ENCODE measurements around the gene AFAP1. TPM values are rescaled to one million over a fixed set of nuclear protein-coding genes. Genes with fewer than 3 reads are reported as not detected.

The AFAP1 gene
- total and polyA plus RNA-seq, 2 donors (not counting 1 experiment from before 2014, with no cell fraction given): 0.03 to 0.44 TPM

GRCh38 chr4:7790023-7790422 lies 149.6 kb downstream of the AFAP1 start:
- H3K27me3 ChIP-seq (replicated peaks in 1 of 4; ENCODE audit: control extremely low read depth in 1 of 4, control insufficient read depth in 3 of 4, insufficient read depth in 4 of 4, low read length in 3 of 4): no peaks in the 10 kb centered on the region
- H2AFZ ChIP-seq (ENCODE audit: insufficient read depth, low read depth, low read length, poor library complexity, severe bottlenecking): no peak overlapping the region
- H3K79me2 ChIP-seq (ENCODE audit: control insufficient read depth, insufficient read depth, low read length): no peaks in the 10 kb centered on the region
- no peaks in the 10 kb centered on the region for H3K4me1 ChIP-seq (ENCODE audit: control insufficient read depth in 2 of 2, insufficient read depth in 2 of 2, low read length in 2 of 2)
- DNase-seq (no peak), ATAC-seq (ENCODE audit: low read depth) (no peak)
- Mint-ChIP-seq H3K27me3 (peaks cover 25% of the 10 kb centered on the region), H3K4me1 (peaks cover 10% of the 10 kb centered on the region), H3K9me3 (ENCODE audit: insufficient read depth) (no peaks in the 10 kb centered on the region), H3K27ac (no peak overlapping the region), H3K4me3 (no peak overlapping the region)
- POLR2A ChIA-PET: no interaction called here
- H3K9me3 ChIP-seq (ENCODE audit: control extremely low read depth in 1 of 3, control insufficient read depth in 2 of 3, insufficient read depth in 1 of 3, low read length in 2 of 3): no peaks in the 10 kb centered on the region
- CTCF ChIA-PET: interaction anchor here (0.6 to 2.2 kb wide), 2 partner anchors 10 to 14 kb away, joined by 4 to 8 read pairs; no protein-coding TSS in a partner anchor
- no peak overlapping the region for H3K4me3 ChIP-seq (ENCODE audit: control extremely low read depth in 1 of 5, extremely low read depth in 1 of 5, insufficient read depth in 1 of 5, low read depth in 2 of 5, low read length in 4 of 5)
- TF ChIP-seq CTCF (IDR thresholded peaks at IDR 0.05): no peak
- no peak for TF ChIP-seq EZH2 (IDR thresholded peaks at IDR 0.05; ENCODE audit: borderline replicate concordance, insufficient read depth, low read depth, low read length, poor library complexity, severe bottlenecking)
- intact Hi-C loops (cut with micrococcal nuclease): no loop called here
- H3K4me2 ChIP-seq (replicated peaks; ENCODE audit: low read depth, low read length, poor library complexity, severe bottlenecking): no peak overlapping the region
- no peak overlapping the region for H3K27ac ChIP-seq (ENCODE audit: low read length in 2 of 2)
- WGBS (ENCODE audit: insufficient coverage): 100% methylated on average over 1 of the region's 2 CpGs
- H3K9ac ChIP-seq (ENCODE audit: low read length): no peak overlapping the region
- no peaks in the 10 kb centered on the region for H3K36me3 ChIP-seq (replicated peaks in 1 of 2; ENCODE audit: control extremely low read depth in 1 of 2, control insufficient read depth in 1 of 2, extremely low read depth in 1 of 2, insufficient read depth in 2 of 2, low read length in 1 of 2)
- H4K20me1 ChIP-seq (ENCODE audit: control insufficient read depth, insufficient read depth, low read length, poor library complexity, severe bottlenecking): no peaks in the 10 kb centered on the region

- CTCF ChIA-PET: no interaction called here
These were observed 150.8 kb downstream of the AFAP1 start for GRCh38 chr4:7788694-7789425.

More at GRCh38 chr4:7788694-7789425, 150.8 kb downstream of the AFAP1 start:
- TF ChIP-seq CTCF (IDR thresholded peaks at IDR 0.05): no peak
- TF ChIP-seq EZH2 (IDR thresholded peaks at IDR 0.05; ENCODE audit: borderline replicate concordance, insufficient read depth, low read depth, low read length, poor library complexity, severe bottlenecking): no peak
- no peak for DNase-seq
- H3K4me3 ChIP-seq (ENCODE audit: control extremely low read depth in 1 of 5, extremely low read depth in 1 of 5, insufficient read depth in 1 of 5, low read depth in 2 of 5, low read length in 4 of 5): no peak overlapping the region
- H3K4me2 ChIP-seq (replicated peaks; ENCODE audit: low read depth, low read length, poor library complexity, severe bottlenecking): no peak overlapping the region
- H3K79me2 ChIP-seq (ENCODE audit: control insufficient read depth, insufficient read depth, low read length): no peaks in the 10 kb centered on the region
- POLR2A ChIA-PET: no interaction called here
- H4K20me1 ChIP-seq (ENCODE audit: control insufficient read depth, insufficient read depth, low read length, poor library complexity, severe bottlenecking): no peaks in the 10 kb centered on the region
- peaks cover 10% of the 10 kb centered on the region for H3K4me1 Mint-ChIP-seq
- no peak overlapping the region for H3K4me3 Mint-ChIP-seq
- no peak for ATAC-seq (ENCODE audit: low read depth)
- 92% methylated on average over 9 of the region's 13 CpGs for WGBS (ENCODE audit: insufficient coverage)
- H3K27ac Mint-ChIP-seq: no peak overlapping the region
- H3K9ac ChIP-seq (ENCODE audit: low read length): no peak overlapping the region
- no peaks in the 10 kb centered on the region for H3K4me1 ChIP-seq (ENCODE audit: control insufficient read depth in 2 of 2, insufficient read depth in 2 of 2, low read length in 2 of 2)
- no peak overlapping the region for H3K27ac ChIP-seq (ENCODE audit: low read length in 2 of 2)
- no peaks in the 10 kb centered on the region for H3K36me3 ChIP-seq (replicated peaks in 1 of 2; ENCODE audit: control extremely low read depth in 1 of 2, control insufficient read depth in 1 of 2, extremely low read depth in 1 of 2, insufficient read depth in 2 of 2, low read length in 1 of 2)
- intact Hi-C loops (cut with micrococcal nuclease): no loop called here
- H3K27me3 Mint-ChIP-seq: peaks cover 25% of the 10 kb centered on the region
- H3K9me3 Mint-ChIP-seq (ENCODE audit: insufficient read depth): no peaks in the 10 kb centered on the region
- H3K9me3 ChIP-seq (ENCODE audit: control extremely low read depth in 1 of 3, control insufficient read depth in 2 of 3, insufficient read depth in 1 of 3, low read length in 2 of 3): no peaks in the 10 kb centered on the region
- H3K27me3 ChIP-seq (replicated peaks in 1 of 4; ENCODE audit: control extremely low read depth in 1 of 4, control insufficient read depth in 3 of 4, insufficient read depth in 4 of 4, low read length in 3 of 4): no peaks in the 10 kb centered on the region
- H2AFZ ChIP-seq (ENCODE audit: insufficient read depth, low read depth, low read length, poor library complexity, severe bottlenecking): no peak overlapping the region

Data from B cell (primary cell).